Dendritic cell treated with granulocyte-macrophage colony-stimulating factor and Interleukin-4, amounts not matched to agents 40 ng/mL and 50 ng/mL, for 4 days (primary cell): ENCODE measurements around the gene GOLGB1.

Experiments
- H3K27ac Mint-ChIP-seq: one replicate; pipeline ENCODE4 v1.8.0; 2022; ENCODE audit warnings: mild to moderate bottlenecking, mixed read lengths
- H3K27me3 Mint-ChIP-seq: one replicate; pipeline ENCODE4 v1.8.0; 2022; ENCODE audit warnings: mild to moderate bottlenecking, mixed read lengths
- H3K36me3 Mint-ChIP-seq: one replicate; pipeline ENCODE4 v1.8.0; 2022; ENCODE audit warnings: low read depth, mixed read lengths
- H3K4me1 Mint-ChIP-seq: one replicate; pipeline ENCODE4 v1.8.0; 2022; ENCODE audit warnings: low read depth, mixed read lengths
- H3K4me3 Mint-ChIP-seq: one replicate; pipeline ENCODE4 v1.8.0; 2022; ENCODE audit warnings: mild to moderate bottlenecking, moderate library complexity, mixed read lengths
- H3K9me3 Mint-ChIP-seq: one replicate; pipeline ENCODE4 v1.8.0; 2022; ENCODE audit warnings: mixed read lengths
- intact Hi-C: fragments of 100-400 bp; cut with micrococcal nuclease; formaldehyde crosslinking; loops from one replicate; pipeline ENCODE4 v1.15.0; 2022

GOLGB1 gene

GRCh38 chr3:121654493-121655385 lies 94.8 kb downstream of the GOLGB1 start:
- Mint-ChIP-seq H3K9me3 (no peaks in the 10 kb centered on the region), H3K4me3 (no peak overlapping the region), H3K27me3 (no peaks in the 10 kb centered on the region), H3K27ac (peak overlapping the region; percentile 11), H3K36me3 (peaks cover 92% of the 10 kb centered on the region), H3K4me1 (peaks cover 64% of the 10 kb centered on the region)
- intact Hi-C loops, result no loop called here

- H3K27ac Mint-ChIP-seq, result no peak overlapping the region
- no peak overlapping the region for H3K4me3 Mint-ChIP-seq
- no peaks in the 10 kb centered on the region for H3K27me3 Mint-ChIP-seq
- intact Hi-C loops, result no loop called here
- peaks cover 77% of the 10 kb centered on the region for H3K36me3 Mint-ChIP-seq
- H3K4me1 Mint-ChIP-seq, result peaks cover 34% of the 10 kb centered on the region
- H3K9me3 Mint-ChIP-seq, result no peaks in the 10 kb centered on the region
These were observed 97.9 kb downstream of the GOLGB1 start for GRCh38 chr3:121651684-121652083.

DNA sequence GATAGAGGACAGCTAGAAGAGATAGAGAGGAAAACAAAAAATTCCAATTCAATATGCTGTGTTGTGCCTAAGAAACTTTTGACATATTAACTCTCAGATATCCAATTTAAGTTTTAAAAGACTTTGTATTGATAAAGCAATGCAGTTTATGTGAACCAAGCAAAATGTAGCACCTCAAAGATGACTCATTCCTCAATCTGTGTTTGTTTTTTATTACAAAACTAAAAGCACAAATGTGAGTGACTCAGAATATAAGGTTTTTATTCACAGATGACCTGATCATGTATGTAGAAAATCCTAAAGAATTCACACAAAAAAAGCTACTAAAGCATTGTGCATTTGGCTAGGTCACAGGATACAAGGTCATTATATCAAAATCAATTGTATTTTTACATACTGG lies 99.9 kb downstream of the GOLGB1 start:
- intact Hi-C loops, result no loop called here
- Mint-ChIP-seq H3K9me3 (no peaks in the 10 kb centered on the region), H3K27ac (no peak overlapping the region), H3K4me3 (no peak overlapping the region), H3K27me3 (no peaks in the 10 kb centered on the region), H3K36me3 (peaks cover 68% of the 10 kb centered on the region), H3K4me1 (peaks cover 22% of the 10 kb centered on the region)

- no peak overlapping the region for H3K4me3 Mint-ChIP-seq
- no peak overlapping the region for H3K27ac Mint-ChIP-seq
- intact Hi-C loops, result no loop called here
- H3K27me3 Mint-ChIP-seq, result no peaks in the 10 kb centered on the region
- H3K36me3 Mint-ChIP-seq, result peaks cover 68% of the 10 kb centered on the region
- peaks cover 13% of the 10 kb centered on the region for H3K4me1 Mint-ChIP-seq
- no peaks in the 10 kb centered on the region for H3K9me3 Mint-ChIP-seq
These were observed 101.2 kb downstream of the GOLGB1 start for GRCh38 chr3:121648219-121648958.

GRCh38 chr3:121645054-121645453 lies 104.5 kb downstream of the GOLGB1 start:
- Mint-ChIP-seq H3K27ac (no peak overlapping the region), H3K36me3 (peaks cover 72% of the 10 kb centered on the region), H3K27me3 (no peaks in the 10 kb centered on the region), H3K4me3 (no peak overlapping the region), H3K4me1 (no peaks in the 10 kb centered on the region), H3K9me3 (no peaks in the 10 kb centered on the region)
- intact Hi-C loops, result no loop called here

- Mint-ChIP-seq H3K9me3 (no peaks in the 10 kb centered on the region), H3K4me1 (no peaks in the 10 kb centered on the region), H3K27ac (no peak overlapping the region), H3K4me3 (no peak overlapping the region), H3K36me3 (peaks cover 86% of the 10 kb centered on the region), H3K27me3 (no peaks in the 10 kb centered on the region)
- intact Hi-C loops, result no loop called here
These were observed 106.8 kb downstream of the GOLGB1 start for GRCh38 chr3:121642601-121643314.

DNA sequence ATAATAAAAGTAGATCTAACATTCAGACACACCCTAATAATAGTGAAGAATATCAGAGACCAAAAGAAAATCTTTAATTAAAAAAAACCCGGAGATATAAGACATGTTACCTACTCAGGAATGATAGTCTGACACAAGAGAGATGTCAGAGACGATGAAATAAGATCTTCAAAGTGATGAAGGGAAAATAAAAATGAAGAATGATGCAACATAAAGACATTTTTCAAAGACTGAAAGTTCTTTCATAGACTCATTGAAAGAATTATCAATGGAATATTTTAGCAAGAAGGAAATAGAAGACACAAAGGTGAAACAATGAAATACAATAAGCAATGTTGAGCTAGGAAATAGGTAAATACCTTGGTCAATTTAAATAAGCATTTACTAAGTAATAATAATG lies 108.4 kb downstream of the GOLGB1 start:
- intact Hi-C loops, result no loop called here
- H3K27ac Mint-ChIP-seq, result no peak overlapping the region
- no peaks in the 10 kb centered on the region for H3K9me3 Mint-ChIP-seq
- H3K27me3 Mint-ChIP-seq, result no peaks in the 10 kb centered on the region
- no peak overlapping the region for H3K4me3 Mint-ChIP-seq
- peaks cover 92% of the 10 kb centered on the region for H3K36me3 Mint-ChIP-seq
- H3K4me1 Mint-ChIP-seq, result no peaks in the 10 kb centered on the region

GRCh38 chr3:121637922-121638321 lies 111.6 kb downstream of the GOLGB1 start:
- intact Hi-C loops, result no loop called here
- Mint-ChIP-seq H3K27me3 (no peaks in the 10 kb centered on the region), H3K27ac (no peak overlapping the region), H3K4me1 (no peaks in the 10 kb centered on the region), H3K4me3 (no peak overlapping the region), H3K36me3 (peaks cover 100% of the 10 kb centered on the region), H3K9me3 (no peaks in the 10 kb centered on the region)

GRCh38 chr3:121630355-121630754 lies 119.2 kb downstream of the GOLGB1 start:
- H3K27me3 Mint-ChIP-seq, result no peaks in the 10 kb centered on the region
- intact Hi-C loops, result no loop called here
- H3K36me3 Mint-ChIP-seq, result peaks cover 69% of the 10 kb centered on the region
- no peak overlapping the region for H3K4me3 Mint-ChIP-seq
- peak overlapping the region; percentile 2 for H3K27ac Mint-ChIP-seq
- H3K9me3 Mint-ChIP-seq, result no peaks in the 10 kb centered on the region
- no peaks in the 10 kb centered on the region for H3K4me1 Mint-ChIP-seq

- H3K27ac Mint-ChIP-seq, result no peak overlapping the region
- H3K9me3 Mint-ChIP-seq, result no peaks in the 10 kb centered on the region
- H3K36me3 Mint-ChIP-seq, result peaks cover 62% of the 10 kb centered on the region
- intact Hi-C loops, result no loop called here
- H3K4me1 Mint-ChIP-seq, result no peaks in the 10 kb centered on the region
- H3K4me3 Mint-ChIP-seq, result no peak overlapping the region
- H3K27me3 Mint-ChIP-seq, result no peaks in the 10 kb centered on the region
These were observed 119.9 kb downstream of the GOLGB1 start for GRCh38 chr3:121629601-121630000.

DNA sequence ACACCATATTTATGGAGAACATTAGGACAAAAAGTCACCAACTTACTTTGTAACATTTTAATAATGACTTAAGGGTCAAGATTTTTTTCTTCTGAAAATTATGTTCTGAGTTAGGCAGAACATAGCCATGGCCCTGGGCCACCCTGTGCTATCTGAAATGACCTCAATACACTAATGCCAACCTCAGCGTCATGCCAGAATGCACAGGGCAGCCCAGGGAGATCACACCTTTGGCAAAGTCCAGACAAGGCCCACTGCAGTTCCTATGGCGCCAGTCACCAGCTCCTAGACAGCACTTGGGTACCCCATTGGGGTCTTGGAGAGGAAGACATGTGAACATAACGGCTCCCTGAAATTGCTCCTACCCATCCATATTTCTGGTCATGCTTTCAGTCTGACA lies 121.9 kb downstream of the GOLGB1 start:
- H3K4me3 Mint-ChIP-seq, result no peak overlapping the region
- peaks cover 42% of the 10 kb centered on the region for H3K36me3 Mint-ChIP-seq
- no peaks in the 10 kb centered on the region for H3K9me3 Mint-ChIP-seq
- peaks cover under 1% of the 10 kb centered on the region for H3K27me3 Mint-ChIP-seq
- H3K27ac Mint-ChIP-seq, result no peak overlapping the region
- intact Hi-C loops, result no loop called here
- no peaks in the 10 kb centered on the region for H3K4me1 Mint-ChIP-seq

- intact Hi-C loops, result no loop called here
- H3K36me3 Mint-ChIP-seq, result peaks cover 38% of the 10 kb centered on the region
- peaks cover 1% of the 10 kb centered on the region for H3K27me3 Mint-ChIP-seq
- H3K4me1 Mint-ChIP-seq, result no peaks in the 10 kb centered on the region
- no peak overlapping the region for H3K4me3 Mint-ChIP-seq
- no peak overlapping the region for H3K27ac Mint-ChIP-seq
- no peaks in the 10 kb centered on the region for H3K9me3 Mint-ChIP-seq
These were observed 122.3 kb downstream of the GOLGB1 start for GRCh38 chr3:121627211-121627610.

DNA sequence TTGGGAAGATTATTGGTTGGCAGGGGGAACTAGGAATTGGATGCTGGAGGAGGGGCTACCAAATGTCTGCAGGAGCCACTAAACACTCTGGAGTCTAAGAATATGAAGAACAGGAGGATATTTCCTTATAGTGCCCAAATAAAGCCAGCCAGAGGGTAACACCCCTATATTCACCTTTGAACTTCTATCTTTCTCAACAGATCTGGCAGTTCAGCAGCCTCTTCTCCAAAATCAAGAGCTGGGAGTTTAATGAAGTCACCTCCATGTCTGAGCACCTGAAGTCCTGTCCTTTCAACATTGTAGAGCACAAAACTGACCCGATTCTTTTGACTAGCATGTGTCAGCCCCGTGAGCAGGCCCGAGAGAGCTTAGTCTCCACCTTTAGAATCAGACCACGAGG lies 123.0 kb downstream of the GOLGB1 start:
- Mint-ChIP-seq H3K9me3 (peaks cover 7% of the 10 kb centered on the region), H3K27me3 (peaks cover 1% of the 10 kb centered on the region), H3K27ac (no peak overlapping the region), H3K4me1 (peaks cover 5% of the 10 kb centered on the region), H3K36me3 (peaks cover 31% of the 10 kb centered on the region), H3K4me3 (no peak overlapping the region)
- intact Hi-C loops, result no loop called here
